Stimulated activated CD8-positive, alpha-beta memory T cell treated with anti-CD3 and anti-CD28 coated beads, Interleukin-15, amount 100 ng/mL, for 1 hour (primary cell): ENCODE measurements around the gene DGKH.
"Not testable (repeated sequence)": the region's sequence is repeated elsewhere in the genome, so short reads cannot be mapped to it uniquely, and the experiment has no call there.

Experiments
- DNase-seq: peaks from one replicate; pipeline ENCODE4 v3.0.0-alpha.2; 2020; ENCODE audit warnings: low read depth

Gene DGKH

GRCh38 chr13:42070599-42070998 lies 22.2 kb downstream of the DGKH start:
- not testable (repeated sequence) for DNase-seq

GRCh38 chr13:42071179-42071578 lies 22.7 kb downstream of the DGKH start:
- DNase-seq = not testable (repeated sequence)

- DNase-seq = no peak
Measured at GRCh38 chr13:42071672-42072419, 23.4 kb downstream of the DGKH start.

GRCh38 chr13:42073683-42074082 lies 25.2 kb downstream of the DGKH start:
- DNase-seq = no peak

- DNase-seq = no peak
Measured at GRCh38 chr13:42075517-42075916, 27.1 kb downstream of the DGKH start.

GRCh38 chr13:42076309-42076713 lies 27.9 kb downstream of the DGKH start:
- no peak for DNase-seq

GRCh38 chr13:42078128-42078808 lies 29.8 kb downstream of the DGKH start:
- no peak for DNase-seq

GRCh38 chr13:42083138-42083770 lies 34.8 kb downstream of the DGKH start:
- DNase-seq = no peak

- DNase-seq = no peak
Measured at GRCh38 chr13:42084722-42085121, 36.3 kb downstream of the DGKH start.

- DNase-seq = no peak
Measured at GRCh38 chr13:42086582-42086981, 38.1 kb downstream of the DGKH start.

- DNase-seq = no peak
Measured at GRCh38 chr13:42094516-42095040, 46.1 kb downstream of the DGKH start.

- DNase-seq = not testable (repeated sequence)
Measured at GRCh38 chr13:42096222-42096621, 47.8 kb downstream of the DGKH start.

GRCh38 chr13:42099962-42100675 lies 51.7 kb downstream of the DGKH start:
- no peak for DNase-seq

GRCh38 chr13:42100960-42101359 lies 52.5 kb downstream of the DGKH start:
- DNase-seq = no peak

GRCh38 chr13:42101821-42102585 lies 53.6 kb downstream of the DGKH start:
- DNase-seq = no peak

- DNase-seq = no peak
Measured at GRCh38 chr13:42102961-42103865, 54.8 kb downstream of the DGKH start.

GRCh38 chr13:42106998-42107397 lies 58.5 kb downstream of the DGKH start:
- no peak for DNase-seq

- DNase-seq = no peak
Measured at GRCh38 chr13:42107421-42107820, 59.0 kb downstream of the DGKH start.

GRCh38 chr13:42108217-42108616 lies 59.8 kb downstream of the DGKH start:
- no peak for DNase-seq

GRCh38 chr13:42109957-42110356 lies 61.5 kb downstream of the DGKH start:
- DNase-seq = no peak
